ENCODE data around the gene ASMTL. TPM values are rescaled to one million over a fixed set of nuclear protein-coding genes. Genes with fewer than 3 reads are reported as not detected.

Gene ASMTL
- total RNA-seq, 1 donor from 2014 or later = 4.7 TPM

GRCh38 chrX:1488141-1488540, 35.4 kb upstream of the ASMTL start:
- no peak for FAIRE-seq

GRCh38 chrX:1487401-1487800, 34.7 kb upstream of the ASMTL start:
- Histone ChIP-seq H3K36me3 (ENCODE audit: control insufficient read depth, insufficient read depth, low read length) (no peaks in the 10 kb centered on the region), H3K27me3 (ENCODE audit: control insufficient read depth, insufficient read depth, low read length) (no peaks in the 10 kb centered on the region), H3K4me3 (ENCODE audit: low read depth, low read length) (no peak overlapping the region)
- FAIRE-seq = no peak
- DNase-seq (ENCODE audit: low read depth) = no peak
- TF ChIP-seq, protein P1, sequence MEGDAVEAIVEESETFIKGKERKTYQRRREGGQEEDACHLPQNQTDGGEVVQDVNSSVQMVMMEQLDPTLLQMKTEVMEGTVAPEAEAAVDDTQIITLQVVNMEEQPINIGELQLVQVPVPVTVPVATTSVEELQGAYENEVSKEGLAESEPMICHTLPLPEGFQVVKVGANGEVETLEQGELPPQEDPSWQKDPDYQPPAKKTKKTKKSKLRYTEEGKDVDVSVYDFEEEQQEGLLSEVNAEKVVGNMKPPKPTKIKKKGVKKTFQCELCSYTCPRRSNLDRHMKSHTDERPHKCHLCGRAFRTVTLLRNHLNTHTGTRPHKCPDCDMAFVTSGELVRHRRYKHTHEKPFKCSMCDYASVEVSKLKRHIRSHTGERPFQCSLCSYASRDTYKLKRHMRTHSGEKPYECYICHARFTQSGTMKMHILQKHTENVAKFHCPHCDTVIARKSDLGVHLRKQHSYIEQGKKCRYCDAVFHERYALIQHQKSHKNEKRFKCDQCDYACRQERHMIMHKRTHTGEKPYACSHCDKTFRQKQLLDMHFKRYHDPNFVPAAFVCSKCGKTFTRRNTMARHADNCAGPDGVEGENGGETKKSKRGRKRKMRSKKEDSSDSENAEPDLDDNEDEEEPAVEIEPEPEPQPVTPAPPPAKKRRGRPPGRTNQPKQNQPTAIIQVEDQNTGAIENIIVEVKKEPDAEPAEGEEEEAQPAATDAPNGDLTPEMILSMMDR (IDR thresholded peaks at IDR 0.05; ENCODE audit: insufficient read depth, low read length, severe bottlenecking) = no peak

More at GRCh38 chrX:1488141-1488540, 35.4 kb upstream of the ASMTL start:
- Histone ChIP-seq H3K27me3 (ENCODE audit: control insufficient read depth, insufficient read depth, low read length) (no peaks in the 10 kb centered on the region), H3K36me3 (ENCODE audit: control insufficient read depth, insufficient read depth, low read length) (no peaks in the 10 kb centered on the region), H3K4me3 (ENCODE audit: low read depth, low read length) (no peak overlapping the region)
- no peak for DNase-seq (ENCODE audit: low read depth)
- TF ChIP-seq, protein P1 (IDR thresholded peaks at IDR 0.05; ENCODE audit: insufficient read depth, low read length, severe bottlenecking) = no peak

DNA sequence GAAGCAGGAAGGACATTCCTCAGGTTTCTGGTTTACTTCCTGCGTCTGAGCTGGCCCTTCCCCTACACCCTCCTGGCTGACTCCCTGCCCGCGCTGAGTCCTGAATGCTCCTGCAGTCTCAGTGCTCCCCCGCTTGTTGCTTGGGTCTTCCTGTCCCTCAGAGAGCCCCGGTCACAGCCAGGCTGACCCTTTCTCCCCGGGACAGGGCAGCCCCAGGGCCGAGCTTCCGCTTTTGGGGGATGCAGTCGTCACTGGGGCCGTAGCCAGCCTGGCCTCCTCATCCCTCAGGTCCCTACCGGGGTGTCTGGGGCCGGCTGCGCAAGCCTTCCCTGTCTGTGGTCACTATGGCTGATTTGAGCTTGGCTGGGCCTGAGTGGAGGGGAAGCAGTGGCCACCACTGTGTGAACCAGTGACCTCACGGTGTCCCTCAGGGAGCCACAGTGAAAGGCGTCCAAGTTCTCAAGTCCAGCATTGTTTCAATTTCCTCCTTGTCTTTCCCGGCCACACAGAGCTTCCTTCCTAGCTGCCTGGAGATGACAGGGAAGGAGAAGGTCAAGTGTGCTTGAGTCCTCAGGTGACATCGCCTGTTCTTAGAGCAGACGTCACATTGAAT, 34.1 kb upstream of the ASMTL start:
- no peaks in the 10 kb centered on the region for H3K27me3 ChIP-seq (ENCODE audit: control insufficient read depth, insufficient read depth, low read length)
- no peak for FAIRE-seq
- TF ChIP-seq, protein P1 (IDR thresholded peaks at IDR 0.05; ENCODE audit: insufficient read depth, low read length, severe bottlenecking) = no peak
- H3K4me3 ChIP-seq (ENCODE audit: low read depth, low read length) = no peak overlapping the region
- no peak for DNase-seq (ENCODE audit: low read depth)
- no peaks in the 10 kb centered on the region for H3K36me3 ChIP-seq (ENCODE audit: control insufficient read depth, insufficient read depth, low read length)

- TF ChIP-seq, protein P1 (IDR thresholded peaks at IDR 0.05; ENCODE audit: insufficient read depth, low read length, severe bottlenecking) = no peak
- DNase-seq (ENCODE audit: low read depth) (no peak), FAIRE-seq (no peak)
- H3K4me3 ChIP-seq (ENCODE audit: low read depth, low read length) = no peak overlapping the region
- H3K27me3 ChIP-seq (ENCODE audit: control insufficient read depth, insufficient read depth, low read length) = no peaks in the 10 kb centered on the region
- H3K36me3 ChIP-seq (ENCODE audit: control insufficient read depth, insufficient read depth, low read length) = no peaks in the 10 kb centered on the region
Measured at GRCh38 chrX:1486177-1486576, 33.5 kb upstream of the ASMTL start.

- TF ChIP-seq, protein P1 (IDR thresholded peaks at IDR 0.05; ENCODE audit: insufficient read depth, low read length, severe bottlenecking) = no peak
- no peak for FAIRE-seq
- Histone ChIP-seq H3K36me3 (ENCODE audit: control insufficient read depth, insufficient read depth, low read length) (no peaks in the 10 kb centered on the region), H3K4me3 (ENCODE audit: low read depth, low read length) (no peak overlapping the region), H3K27me3 (ENCODE audit: control insufficient read depth, insufficient read depth, low read length) (no peaks in the 10 kb centered on the region)
- DNase-seq (ENCODE audit: low read depth) = no peak
Measured at GRCh38 chrX:1485033-1485432, 32.3 kb upstream of the ASMTL start.

DNA sequence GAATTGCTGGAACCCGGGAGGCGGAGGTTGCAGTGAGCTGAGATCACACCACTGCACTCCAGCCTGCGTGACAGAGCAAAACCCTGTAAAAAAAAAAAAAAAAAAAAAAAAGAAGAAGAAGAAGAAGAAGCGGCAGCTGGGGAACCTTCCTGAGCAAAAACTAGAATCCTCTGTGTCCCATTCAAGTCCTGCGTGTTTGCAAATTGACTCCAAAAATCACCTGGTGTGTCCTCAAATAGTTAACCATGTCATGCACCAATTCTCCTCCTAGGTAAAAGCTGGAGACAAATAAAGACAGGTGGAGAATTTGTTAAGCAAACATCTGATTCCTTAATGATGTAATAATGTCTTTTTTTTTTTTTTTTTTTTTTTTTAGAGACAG, 31.9 kb upstream of the ASMTL start:
- Histone ChIP-seq H3K27me3 (ENCODE audit: control insufficient read depth, insufficient read depth, low read length) (no peaks in the 10 kb centered on the region), H3K36me3 (ENCODE audit: control insufficient read depth, insufficient read depth, low read length) (no peaks in the 10 kb centered on the region), H3K4me3 (ENCODE audit: low read depth, low read length) (no peak overlapping the region)
- TF ChIP-seq, protein P1 (IDR thresholded peaks at IDR 0.05; ENCODE audit: insufficient read depth, low read length, severe bottlenecking) = no peak
- FAIRE-seq (no peak), DNase-seq (ENCODE audit: low read depth) (no peak)
